ENCODE data around the gene SMIM8.
A peak's percentile ranks its signal among the peaks of the same experiment; 100 is the strongest.

The SMIM8 gene

DNA sequence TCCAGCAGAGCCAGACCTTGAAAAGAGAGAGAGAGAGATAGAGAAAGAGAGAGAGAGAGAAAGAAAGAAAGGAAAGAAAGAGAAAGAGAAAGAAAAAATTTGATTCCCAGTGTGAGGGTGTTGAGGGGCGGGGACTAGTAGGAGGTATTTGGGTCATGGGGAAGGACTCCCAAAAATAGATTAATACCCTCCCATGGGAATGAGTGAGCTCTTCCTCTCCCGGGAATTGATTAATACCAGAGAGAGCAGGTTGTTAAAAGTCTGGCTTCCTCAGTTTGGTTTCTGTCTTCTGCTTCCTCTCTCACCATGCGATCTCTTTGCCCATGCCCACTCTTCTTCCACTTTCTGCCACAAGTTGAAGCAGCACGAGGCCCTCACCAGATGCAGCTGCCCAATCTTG, 56.6 kb downstream of the SMIM8 start:
- no peak for TF ChIP-seq CTCF (IDR thresholded peaks at IDR 0.05; ENCODE audit: control insufficient read depth, extremely low read depth, insufficient read depth)

DNA sequence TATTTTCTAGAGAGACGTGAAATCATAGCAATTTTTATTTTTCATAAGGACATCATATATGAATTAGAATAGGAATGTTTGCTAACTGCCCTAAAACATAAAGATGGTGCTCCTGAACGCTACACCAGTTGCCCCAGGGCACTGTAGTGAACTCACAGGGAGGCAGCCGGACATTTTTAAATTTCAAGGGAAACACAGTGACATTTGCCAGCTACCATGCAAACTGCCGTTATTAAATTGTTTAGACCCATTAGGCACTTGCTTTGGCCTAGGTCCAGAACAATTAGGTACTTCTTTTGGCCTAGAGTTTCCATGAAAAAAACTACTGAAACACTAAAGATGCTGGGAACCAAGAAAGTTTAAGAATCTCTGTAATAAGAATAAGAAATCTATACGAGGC, 60.5 kb downstream of the SMIM8 start:
- no peak for DNase-seq (ENCODE audit: low read depth)
- no peak for TF ChIP-seq CTCF (IDR thresholded peaks at IDR 0.05; ENCODE audit: control insufficient read depth, extremely low read depth, insufficient read depth)
- no peak overlapping the region for H3K4me3 ChIP-seq (ENCODE audit: low read depth, low read length)

More for the DNA sequence above, 56.6 kb downstream of the SMIM8 start:
- H3K4me3 ChIP-seq (ENCODE audit: low read depth, low read length): no peak overlapping the region
- DNase-seq (ENCODE audit: low read depth): no peak

DNA sequence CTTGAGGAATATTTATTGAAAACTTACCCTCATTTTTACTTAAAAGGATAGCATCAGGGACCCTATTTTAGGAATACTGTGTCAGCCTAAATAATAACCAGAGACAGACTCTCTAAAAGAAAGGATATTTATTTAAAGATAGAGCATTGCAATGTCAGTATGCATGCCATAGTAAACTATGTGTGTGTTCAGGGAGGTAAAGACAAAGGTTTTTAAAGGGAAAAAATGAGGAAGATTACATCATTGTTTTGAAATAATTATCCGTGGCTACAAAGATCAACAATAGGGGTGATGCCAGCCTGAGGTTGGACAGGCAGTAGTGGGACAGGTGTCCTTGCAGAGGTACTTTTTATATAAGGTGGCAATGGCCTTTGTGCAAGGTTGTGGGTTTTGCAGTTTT, 61.6 kb downstream of the SMIM8 start:
- no peak for TF ChIP-seq CTCF (IDR thresholded peaks at IDR 0.05; ENCODE audit: control insufficient read depth, extremely low read depth, insufficient read depth)
- no peak overlapping the region for H3K4me3 ChIP-seq (ENCODE audit: low read depth, low read length)
- no peak for DNase-seq (ENCODE audit: low read depth)

GRCh38 chr6:87384449-87384848, 62.1 kb downstream of the SMIM8 start:
- no peak overlapping the region for H3K4me3 ChIP-seq (ENCODE audit: low read depth, low read length)
- no peak for TF ChIP-seq CTCF (IDR thresholded peaks at IDR 0.05; ENCODE audit: control insufficient read depth, extremely low read depth, insufficient read depth)
- DNase-seq (ENCODE audit: low read depth): no peak

DNA sequence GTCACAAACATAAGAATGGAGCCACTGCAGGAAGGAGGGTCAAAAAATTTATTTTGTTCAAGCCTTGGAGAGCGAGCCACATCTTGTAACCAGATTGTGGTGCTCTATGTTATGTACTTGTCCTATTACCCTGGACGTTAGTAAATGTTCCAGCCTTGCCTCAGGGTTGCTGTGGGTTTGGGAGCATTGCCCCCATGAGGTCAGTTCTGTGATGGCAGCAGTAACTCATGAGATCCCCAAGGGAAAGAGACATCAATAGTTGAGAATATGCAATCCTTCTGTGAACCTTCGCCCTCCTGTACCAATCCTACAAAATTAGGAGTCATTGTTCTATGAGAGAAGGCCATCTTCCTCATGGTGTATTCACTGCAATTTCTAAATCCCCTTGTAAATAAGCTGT, 68.9 kb downstream of the SMIM8 start:
- peak; percentile 43 for TF ChIP-seq CTCF (IDR thresholded peaks at IDR 0.05; ENCODE audit: control insufficient read depth, extremely low read depth, insufficient read depth)
- DNase-seq (ENCODE audit: low read depth): no peak
- no peak overlapping the region for H3K4me3 ChIP-seq (ENCODE audit: low read depth, low read length)

Measured in LNCaP clone FGC (cell line).